ENCODE measurements around the gene APBB1.

The APBB1 gene

DNA sequence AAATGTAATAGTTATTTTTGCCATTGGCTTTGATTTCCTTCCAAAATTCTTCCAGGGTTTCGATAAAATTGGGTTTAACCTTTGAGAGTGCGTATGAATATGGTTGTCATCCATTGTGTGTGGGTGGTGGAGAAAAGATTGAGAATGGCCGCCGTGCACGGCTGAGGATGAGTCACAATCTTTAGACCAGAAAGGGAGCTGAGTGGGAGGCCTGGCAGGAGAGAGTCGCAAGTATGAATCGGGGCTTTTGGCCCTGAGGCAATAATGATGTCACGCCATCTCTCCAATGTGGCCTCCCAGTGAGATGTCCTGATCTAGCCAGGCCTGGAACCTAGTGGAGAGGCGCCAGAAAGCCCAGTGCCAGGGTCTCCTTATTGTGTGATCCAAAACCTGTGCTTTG lies 61.7 kb downstream of the APBB1 start:
- no peak overlapping the region for H3K4me3 ChIP-seq (ENCODE audit: low read depth, low read length)
- peak; percentile 82 for DNase-seq (ENCODE audit: low read depth)

GRCh38 chr11:6356503-6357055 lies 62.3 kb downstream of the APBB1 start:
- no peak overlapping the region for H3K4me3 ChIP-seq (ENCODE audit: low read depth, low read length)
- DNase-seq (ENCODE audit: low read depth) = no peak

DNA sequence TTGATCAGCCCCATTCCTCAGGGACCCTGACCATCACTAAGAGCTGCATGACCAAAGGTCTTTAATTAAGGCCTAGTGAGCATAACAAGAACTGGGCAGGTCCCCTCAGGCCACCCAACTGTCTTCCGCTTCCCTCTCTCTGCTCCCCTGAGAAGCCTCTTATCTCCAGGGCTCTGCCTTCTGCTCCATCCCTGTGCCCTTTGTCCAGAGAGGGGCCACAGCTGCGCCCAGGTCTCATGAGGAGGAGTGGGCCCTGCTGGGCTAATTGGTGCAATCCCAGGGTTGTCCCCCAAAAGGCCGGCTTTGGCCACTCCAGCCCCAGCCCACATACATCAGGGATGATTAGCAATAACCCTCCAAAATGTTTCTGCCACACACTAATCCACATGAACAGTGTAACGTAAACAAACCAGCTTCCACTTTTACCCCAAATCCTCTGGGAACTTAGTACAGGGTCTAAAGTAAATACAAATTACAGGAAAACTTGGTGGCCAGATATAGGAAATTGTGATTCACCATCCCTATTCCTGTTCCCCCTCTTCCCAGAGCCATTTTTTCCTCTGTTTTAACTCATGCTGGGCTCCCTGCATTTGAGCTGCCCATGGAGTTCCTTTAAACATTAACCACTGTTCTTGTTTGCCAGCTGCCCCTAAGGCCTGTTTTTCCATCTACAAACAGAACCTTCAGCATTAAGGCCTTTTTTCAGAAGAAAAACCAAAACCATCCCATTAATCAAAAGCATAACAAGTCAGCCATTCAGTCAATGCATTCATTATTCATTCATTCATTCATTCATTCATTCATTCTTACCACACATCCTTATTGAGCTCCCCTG lies 64.0 kb downstream of the APBB1 start:
- H3K4me3 ChIP-seq (ENCODE audit: low read depth, low read length) = no peak overlapping the region
- no peak for DNase-seq (ENCODE audit: low read depth)

- no peak for DNase-seq (ENCODE audit: low read depth)
- H3K4me3 ChIP-seq (ENCODE audit: low read depth, low read length) = no peak overlapping the region
These were observed 65.4 kb downstream of the APBB1 start for GRCh38 chr11:6353367-6353987.

DNA sequence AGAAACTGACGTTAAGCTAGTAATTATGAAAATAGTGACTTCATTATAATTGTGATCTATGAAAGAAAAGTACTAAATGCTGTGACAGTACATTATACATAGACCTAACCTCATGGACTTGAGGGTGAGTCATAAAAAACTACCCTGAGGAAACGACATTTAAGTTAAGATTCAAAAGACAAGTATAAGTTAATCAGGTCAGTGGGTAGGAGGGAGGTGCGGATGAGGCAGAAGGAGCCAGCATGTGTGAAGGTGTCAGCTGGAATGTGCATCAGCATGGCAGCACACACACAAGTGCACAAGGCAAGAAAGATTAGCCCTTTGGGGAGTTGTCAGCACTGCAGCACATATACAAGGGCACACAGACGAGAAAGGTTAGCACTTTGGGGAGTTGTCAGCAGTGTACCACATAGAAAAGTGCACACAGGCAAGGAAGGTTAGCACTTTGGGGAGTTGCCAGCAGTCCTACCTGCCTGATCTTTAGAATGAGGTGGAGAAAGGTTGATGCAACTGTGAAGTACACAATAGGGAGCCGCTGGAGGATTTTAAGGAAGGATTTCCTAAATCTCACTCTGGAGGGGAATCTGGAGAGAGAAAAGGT lies 67.0 kb downstream of the APBB1 start:
- no peak overlapping the region for H3K4me3 ChIP-seq (ENCODE audit: low read depth, low read length)
- DNase-seq (ENCODE audit: low read depth) = no peak

DNA sequence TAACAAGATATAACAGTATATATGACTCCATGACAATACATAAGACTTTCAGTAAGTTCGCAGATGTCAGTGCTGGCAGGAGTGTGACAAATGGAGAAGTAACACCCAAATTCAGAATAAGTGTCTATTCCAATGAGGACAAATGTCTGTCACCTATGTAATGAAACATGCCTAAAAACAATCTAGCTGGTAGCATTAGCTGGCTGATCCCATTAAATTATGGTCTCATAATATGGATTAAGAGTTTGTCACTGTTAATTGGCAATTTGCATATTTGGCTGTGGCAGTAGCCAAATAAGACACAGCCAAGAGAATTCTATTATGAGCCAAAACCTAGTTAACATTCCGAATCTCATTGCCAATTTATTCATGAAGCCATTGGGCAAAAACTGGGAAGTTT lies 68.4 kb downstream of the APBB1 start:
- H3K4me3 ChIP-seq (ENCODE audit: low read depth, low read length) = no peak overlapping the region
- no peak for DNase-seq (ENCODE audit: low read depth)

DNA sequence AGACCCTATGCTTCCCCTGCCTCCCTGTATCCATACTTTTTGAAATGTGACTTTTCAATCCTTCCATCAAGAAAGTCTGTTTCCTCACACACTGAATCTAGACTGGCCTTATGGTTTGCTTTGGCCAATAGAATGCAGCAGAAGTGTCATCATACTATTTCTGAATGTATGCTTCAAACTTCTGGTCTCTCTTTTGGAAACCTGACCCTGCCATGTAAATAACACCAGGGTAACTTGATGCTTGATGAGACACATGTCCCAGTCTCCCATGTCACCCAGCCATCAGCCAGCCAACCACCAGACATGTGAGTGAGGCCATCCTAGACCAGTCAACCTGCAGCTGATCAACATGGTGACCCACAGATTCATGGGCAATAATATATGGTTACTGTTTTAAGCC lies 68.9 kb downstream of the APBB1 start:
- DNase-seq (ENCODE audit: low read depth) = no peak

DNA sequence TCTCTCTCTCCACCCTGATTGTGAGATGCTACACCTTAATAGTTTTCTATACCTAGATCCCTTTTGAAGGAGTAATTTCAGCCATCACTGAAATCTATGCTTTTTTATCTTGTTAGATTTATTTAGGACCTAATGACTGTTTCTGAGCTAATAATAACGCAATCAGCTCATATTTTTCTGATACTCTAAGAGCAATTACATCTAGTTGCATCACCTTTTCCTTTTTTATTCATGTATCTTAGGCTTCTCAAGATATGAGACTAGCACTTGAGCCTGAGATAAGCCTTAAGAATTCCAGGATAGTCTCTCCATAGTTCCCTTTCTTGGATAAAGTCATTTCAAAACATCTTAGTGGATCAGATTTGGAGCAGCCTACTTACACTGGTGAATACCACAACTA lies 73.5 kb downstream of the APBB1 start:
- no peak overlapping the region for H3K4me3 ChIP-seq (ENCODE audit: low read depth, low read length)
- no peak for DNase-seq (ENCODE audit: low read depth)

More for the DNA sequence above, 68.9 kb downstream of the APBB1 start:
- H3K4me3 ChIP-seq (ENCODE audit: low read depth, low read length) = no peak overlapping the region

All from skeletal muscle cell (primary cell).